ENCODE data around the gene SPG11.
"Not testable (repeated sequence)": the region's sequence is repeated elsewhere in the genome, so short reads cannot be mapped to it uniquely, and the experiment has no call there.

Gene SPG11, protein sequence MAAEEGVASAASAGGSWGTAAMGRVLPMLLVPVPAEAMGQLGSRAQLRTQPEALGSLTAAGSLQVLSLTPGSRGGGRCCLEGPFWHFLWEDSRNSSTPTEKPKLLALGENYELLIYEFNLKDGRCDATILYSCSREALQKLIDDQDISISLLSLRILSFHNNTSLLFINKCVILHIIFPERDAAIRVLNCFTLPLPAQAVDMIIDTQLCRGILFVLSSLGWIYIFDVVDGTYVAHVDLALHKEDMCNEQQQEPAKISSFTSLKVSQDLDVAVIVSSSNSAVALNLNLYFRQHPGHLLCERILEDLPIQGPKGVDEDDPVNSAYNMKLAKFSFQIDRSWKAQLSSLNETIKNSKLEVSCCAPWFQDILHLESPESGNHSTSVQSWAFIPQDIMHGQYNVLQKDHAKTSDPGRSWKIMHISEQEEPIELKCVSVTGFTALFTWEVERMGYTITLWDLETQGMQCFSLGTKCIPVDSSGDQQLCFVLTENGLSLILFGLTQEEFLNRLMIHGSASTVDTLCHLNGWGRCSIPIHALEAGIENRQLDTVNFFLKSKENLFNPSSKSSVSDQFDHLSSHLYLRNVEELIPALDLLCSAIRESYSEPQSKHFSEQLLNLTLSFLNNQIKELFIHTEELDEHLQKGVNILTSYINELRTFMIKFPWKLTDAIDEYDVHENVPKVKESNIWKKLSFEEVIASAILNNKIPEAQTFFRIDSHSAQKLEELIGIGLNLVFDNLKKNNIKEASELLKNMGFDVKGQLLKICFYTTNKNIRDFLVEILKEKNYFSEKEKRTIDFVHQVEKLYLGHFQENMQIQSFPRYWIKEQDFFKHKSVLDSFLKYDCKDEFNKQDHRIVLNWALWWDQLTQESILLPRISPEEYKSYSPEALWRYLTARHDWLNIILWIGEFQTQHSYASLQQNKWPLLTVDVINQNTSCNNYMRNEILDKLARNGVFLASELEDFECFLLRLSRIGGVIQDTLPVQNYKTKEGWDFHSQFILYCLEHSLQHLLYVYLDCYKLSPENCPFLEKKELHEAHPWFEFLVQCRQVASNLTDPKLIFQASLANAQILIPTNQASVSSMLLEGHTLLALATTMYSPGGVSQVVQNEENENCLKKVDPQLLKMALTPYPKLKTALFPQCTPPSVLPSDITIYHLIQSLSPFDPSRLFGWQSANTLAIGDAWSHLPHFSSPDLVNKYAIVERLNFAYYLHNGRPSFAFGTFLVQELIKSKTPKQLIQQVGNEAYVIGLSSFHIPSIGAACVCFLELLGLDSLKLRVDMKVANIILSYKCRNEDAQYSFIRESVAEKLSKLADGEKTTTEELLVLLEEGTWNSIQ (N-terminal part only)

DNA sequence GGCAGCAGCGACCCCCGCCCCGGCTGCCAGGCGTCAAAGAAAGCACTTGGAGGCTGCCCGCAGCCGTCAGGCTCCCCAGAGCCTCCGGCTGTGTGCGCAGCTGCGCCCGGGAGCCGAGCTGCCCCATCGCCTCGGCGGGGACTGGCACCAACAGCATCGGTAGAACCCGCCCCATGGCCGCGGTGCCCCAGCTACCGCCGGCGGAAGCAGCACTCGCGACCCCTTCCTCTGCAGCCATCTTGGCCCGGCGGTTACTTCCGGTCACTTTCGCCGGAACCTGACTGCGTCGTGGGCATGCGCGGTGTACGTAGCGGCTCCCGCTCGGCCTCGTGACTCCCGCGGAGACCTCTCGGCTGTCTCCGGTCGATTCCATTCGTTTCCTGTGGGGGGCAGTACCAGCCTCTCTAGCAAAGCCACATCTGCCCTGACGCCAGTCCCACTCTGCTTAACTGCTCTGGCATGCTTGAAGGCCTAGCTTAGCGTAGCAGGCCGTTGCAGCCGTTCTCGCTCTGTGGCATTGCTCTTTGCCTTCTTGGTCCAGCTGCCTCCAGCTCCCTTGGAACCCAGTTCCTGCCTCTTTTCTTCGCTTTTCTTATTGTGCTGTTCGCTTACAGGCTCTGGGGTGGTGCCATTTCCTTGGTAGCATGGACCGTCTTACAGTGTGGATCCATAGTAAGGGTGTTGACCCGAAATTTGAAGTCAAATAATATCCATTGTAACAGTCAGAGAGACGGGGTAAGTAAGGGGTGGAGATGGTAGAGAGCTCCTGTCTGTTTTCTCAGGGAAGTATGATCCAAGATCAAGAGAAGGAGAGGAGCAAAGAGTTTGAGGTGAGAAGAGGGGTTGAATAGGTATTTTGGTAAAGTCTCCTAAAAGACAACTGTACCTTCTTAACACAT, at the start of gene SPG11:
Gene SPG11, minus strand, starts transcription at position 253 of the 899 bp plus-strand sequence. Its CDS starts 15 bp downstream, at position 238.
- no peaks in the 10 kb centered on the region for H3K9me3 Mint-ChIP-seq
- H3K4me3 Mint-ChIP-seq, result peak within 1 kb of the TSS; percentile 97
- H3K36me3 Mint-ChIP-seq (ENCODE audit: low read depth), result peaks cover 23% of the 10 kb centered on the region
- peak; percentile 96 for DNase-seq
- peak within 1 kb of the TSS; percentile 96 for H3K27ac Mint-ChIP-seq
- H3K4me1 Mint-ChIP-seq (ENCODE audit: low read depth), result peaks cover 67% of the 10 kb centered on the region
- H3K27me3 Mint-ChIP-seq, result no peaks in the 10 kb centered on the region

DNA sequence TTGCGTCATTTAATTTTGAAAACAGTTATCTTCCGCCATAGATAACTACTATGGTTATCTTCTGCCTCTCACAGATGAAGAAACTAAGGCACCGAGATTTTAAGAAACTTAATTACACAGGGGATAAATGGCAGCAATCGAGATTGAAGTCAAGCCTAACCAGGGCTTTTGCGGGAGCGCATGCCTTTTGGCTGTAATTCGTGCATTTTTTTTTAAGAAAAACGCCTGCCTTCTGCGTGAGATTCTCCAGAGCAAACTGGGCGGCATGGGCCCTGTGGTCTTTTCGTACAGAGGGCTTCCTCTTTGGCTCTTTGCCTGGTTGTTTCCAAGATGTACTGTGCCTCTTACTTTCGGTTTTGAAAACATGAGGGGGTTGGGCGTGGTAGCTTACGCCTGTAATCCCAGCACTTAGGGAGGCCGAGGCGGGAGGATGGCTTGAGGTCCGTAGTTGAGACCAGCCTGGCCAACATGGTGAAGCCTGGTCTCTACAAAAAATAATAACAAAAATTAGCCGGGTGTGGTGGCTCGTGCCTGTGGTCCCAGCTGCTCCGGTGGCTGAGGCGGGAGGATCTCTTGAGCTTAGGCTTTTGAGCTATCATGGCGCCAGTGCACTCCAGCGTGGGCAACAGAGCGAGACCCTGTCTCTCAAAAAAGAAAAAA, 49.0 kb upstream of the SPG11 start:
- H3K4me1 Mint-ChIP-seq (ENCODE audit: low read depth), result peaks cover 51% of the 10 kb centered on the region
- peaks cover 88% of the 10 kb centered on the region for H3K36me3 Mint-ChIP-seq (ENCODE audit: low read depth)
- no peaks in the 10 kb centered on the region for H3K9me3 Mint-ChIP-seq
- no peaks in the 10 kb centered on the region for H3K27me3 Mint-ChIP-seq
- H3K27ac Mint-ChIP-seq, result peak overlapping the region; percentile 100
- peak; percentile 78 for DNase-seq
- peak overlapping the region; percentile 99 for H3K4me3 Mint-ChIP-seq

DNA sequence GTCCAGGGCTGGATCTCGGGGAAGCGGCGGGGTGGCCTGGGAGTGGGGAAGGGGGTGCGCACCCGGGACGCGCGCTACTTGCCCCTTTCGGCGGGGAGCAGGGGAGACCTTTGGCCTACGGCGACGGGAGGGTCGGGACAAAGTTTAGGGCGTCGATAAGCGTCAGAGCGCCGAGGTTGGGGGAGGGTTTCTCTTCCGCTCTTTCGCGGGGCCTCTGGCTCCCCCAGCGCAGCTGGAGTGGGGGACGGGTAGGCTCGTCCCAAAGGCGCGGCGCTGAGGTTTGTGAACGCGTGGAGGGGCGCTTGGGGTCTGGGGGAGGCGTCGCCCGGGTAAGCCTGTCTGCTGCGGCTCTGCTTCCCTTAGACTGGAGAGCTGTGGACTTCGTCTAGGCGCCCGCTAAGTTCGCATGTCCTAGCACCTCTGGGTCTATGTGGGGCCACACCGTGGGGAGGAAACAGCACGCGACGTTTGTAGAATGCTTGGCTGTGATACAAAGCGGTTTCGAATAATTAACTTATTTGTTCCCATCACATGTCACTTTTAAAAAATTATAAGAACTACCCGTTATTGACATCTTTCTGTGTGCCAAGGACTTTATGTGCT, 48.4 kb upstream of the SPG11 start:
- Mint-ChIP-seq H3K4me1 (ENCODE audit: low read depth) (peaks cover 44% of the 10 kb centered on the region), H3K9me3 (no peaks in the 10 kb centered on the region), H3K4me3 (peak overlapping the region; percentile 99), H3K27ac (peak overlapping the region; percentile 100), H3K27me3 (no peaks in the 10 kb centered on the region), H3K36me3 (ENCODE audit: low read depth) (peaks cover 86% of the 10 kb centered on the region)
- DNase-seq, result peak; percentile 82

DNA sequence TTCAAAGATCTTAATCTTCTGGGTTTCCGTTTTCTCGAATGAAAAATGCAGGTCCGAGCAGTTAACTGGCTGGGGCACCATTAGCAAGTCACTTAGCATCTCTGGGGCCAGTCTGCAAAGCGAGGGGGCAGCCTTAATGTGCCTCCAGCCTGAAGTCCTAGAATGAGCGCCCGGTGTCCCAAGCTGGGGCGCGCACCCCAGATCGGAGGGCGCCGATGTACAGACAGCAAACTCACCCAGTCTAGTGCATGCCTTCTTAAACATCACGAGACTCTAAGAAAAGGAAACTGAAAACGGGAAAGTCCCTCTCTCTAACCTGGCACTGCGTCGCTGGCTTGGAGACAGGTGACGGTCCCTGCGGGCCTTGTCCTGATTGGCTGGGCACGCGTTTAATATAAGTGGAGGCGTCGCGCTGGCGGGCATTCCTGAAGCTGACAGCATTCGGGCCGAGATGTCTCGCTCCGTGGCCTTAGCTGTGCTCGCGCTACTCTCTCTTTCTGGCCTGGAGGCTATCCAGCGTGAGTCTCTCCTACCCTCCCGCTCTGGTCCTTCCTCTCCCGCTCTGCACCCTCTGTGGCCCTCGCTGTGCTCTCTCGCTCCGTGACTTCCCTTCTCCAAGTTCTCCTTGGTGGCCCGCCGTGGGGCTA, 47.8 kb upstream of the SPG11 start, which contains the start of the genes B2M and PATL2:
Gene B2M, plus strand, starts transcription at position 422 of the 647 bp plus-strand sequence. Its CDS starts 30 bp downstream, at position 452.
Gene PATL2, minus strand, starts transcription at position 228 of the 647 bp plus-strand sequence. CDS start 34,833 bp downstream, outside the sequence.
- peaks cover 83% of the 10 kb centered on the region for H3K36me3 Mint-ChIP-seq (ENCODE audit: low read depth)
- peak within 1 kb of the TSS; percentile 99 for H3K4me3 Mint-ChIP-seq
- peak within 1 kb of the TSS; percentile 100 for H3K27ac Mint-ChIP-seq
- peak; percentile 98 for DNase-seq
- peaks cover 39% of the 10 kb centered on the region for H3K4me1 Mint-ChIP-seq (ENCODE audit: low read depth)
- no peaks in the 10 kb centered on the region for H3K9me3 Mint-ChIP-seq
- H3K27me3 Mint-ChIP-seq, result no peaks in the 10 kb centered on the region

DNA sequence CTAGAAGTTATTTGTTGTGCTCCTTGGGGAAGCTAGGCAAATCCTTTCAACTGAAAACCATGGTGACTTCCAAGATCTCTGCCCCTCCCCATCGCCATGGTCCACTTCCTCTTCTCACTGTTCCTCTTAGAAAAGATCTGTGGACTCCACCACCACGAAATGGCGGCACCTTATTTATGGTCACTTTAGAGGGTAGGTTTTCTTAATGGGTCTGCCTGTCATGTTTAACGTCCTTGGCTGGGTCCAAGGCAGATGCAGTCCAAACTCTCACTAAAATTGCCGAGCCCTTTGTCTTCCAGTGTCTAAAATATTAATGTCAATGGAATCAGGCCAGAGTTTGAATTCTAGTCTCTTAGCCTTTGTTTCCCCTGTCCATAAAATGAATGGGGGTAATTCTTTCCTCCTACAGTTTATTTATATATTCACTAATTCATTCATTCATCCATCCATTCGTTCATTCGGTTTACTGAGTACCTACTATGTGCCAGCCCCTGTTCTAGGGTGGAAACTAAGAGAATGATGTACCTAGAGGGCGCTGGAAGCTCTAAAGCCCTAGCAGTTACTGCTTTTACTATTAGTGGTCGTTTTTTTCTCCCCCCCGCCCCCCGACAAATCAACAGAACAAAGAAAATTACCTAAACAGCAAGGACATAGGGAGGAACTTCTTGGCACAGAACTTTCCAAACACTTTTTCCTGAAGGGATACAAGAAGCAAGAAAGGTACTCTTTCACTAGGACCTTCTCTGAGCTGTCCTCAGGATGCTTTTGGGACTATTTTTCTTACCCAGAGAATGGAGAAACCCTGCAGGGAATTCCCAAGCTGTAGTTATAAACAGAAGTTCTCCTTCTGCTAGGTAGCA, 47.0 kb upstream of the SPG11 start:
- H3K36me3 Mint-ChIP-seq (ENCODE audit: low read depth), result peaks cover 77% of the 10 kb centered on the region

DNA sequence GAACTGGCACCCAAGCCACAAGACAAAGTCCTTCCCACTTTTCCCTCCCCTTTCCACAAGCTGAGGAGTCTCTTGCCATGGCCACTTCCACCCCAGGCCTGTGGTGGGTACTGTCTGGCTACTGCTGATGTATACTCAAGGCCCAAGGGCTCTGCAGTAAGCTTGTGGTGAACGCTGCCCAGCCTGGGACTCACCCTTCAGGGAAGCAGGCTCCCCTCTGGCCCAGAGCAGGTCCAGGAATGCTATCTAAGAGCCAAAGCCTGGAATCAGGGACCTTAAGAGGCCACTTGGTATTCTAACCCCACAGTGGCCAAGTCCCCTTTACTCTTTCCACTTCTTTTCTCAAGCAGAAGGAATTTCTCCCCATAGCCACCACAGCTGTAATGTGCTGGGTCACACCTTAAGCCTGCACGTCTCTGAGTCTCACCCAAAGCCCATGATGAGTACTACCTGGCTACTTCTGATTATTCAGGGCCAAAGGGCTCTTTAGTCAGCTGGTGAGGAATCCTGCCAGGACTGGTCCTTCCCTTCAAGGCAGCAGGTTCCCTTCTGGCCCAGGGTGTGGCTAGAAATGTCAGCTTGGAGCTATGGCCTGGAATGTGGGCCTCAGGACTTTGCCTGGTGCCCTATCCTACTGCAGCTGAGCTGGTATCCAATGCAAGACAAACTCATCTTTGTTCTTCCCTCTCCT, 43.6 kb upstream of the SPG11 start:
- Mint-ChIP-seq H3K4me3 (no peak overlapping the region), H3K36me3 (ENCODE audit: low read depth) (peaks cover 52% of the 10 kb centered on the region), H3K27ac (peak overlapping the region; percentile 7), H3K9me3 (peaks cover 12% of the 10 kb centered on the region), H3K27me3 (no peaks in the 10 kb centered on the region), H3K4me1 (ENCODE audit: low read depth) (peaks cover 26% of the 10 kb centered on the region)
- no peak for DNase-seq

More for the DNA sequence above, 47.0 kb upstream of the SPG11 start:
- Mint-ChIP-seq H3K4me1 (ENCODE audit: low read depth) (peaks cover 35% of the 10 kb centered on the region), H3K4me3 (peak overlapping the region; percentile 99), H3K27me3 (no peaks in the 10 kb centered on the region), H3K27ac (peak overlapping the region; percentile 100), H3K9me3 (no peaks in the 10 kb centered on the region)
- DNase-seq, result peak; percentile 57

DNA sequence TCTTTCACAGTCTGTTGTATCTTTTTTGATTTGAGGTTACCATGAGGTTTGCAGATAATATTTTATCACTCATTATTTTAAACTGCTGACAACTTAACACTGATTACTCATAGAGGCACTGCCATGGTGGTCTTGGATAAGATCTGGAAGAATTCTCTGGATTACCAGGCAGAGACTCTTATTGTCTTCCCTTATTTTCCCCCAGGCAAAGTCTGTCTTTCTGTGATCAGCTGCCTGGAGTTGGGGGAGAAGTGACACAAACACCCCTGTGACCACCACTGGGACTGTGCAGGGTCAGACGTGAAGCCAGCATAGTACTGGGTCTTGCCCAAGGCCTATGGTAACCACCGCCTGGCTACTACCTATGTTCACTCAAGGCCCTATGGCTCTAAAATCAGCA, 42.9 kb upstream of the SPG11 start:
- no peak overlapping the region for H3K27ac Mint-ChIP-seq
- H3K27me3 Mint-ChIP-seq, result no peaks in the 10 kb centered on the region
- H3K9me3 Mint-ChIP-seq, result peaks cover 17% of the 10 kb centered on the region
- H3K36me3 Mint-ChIP-seq (ENCODE audit: low read depth), result peaks cover 46% of the 10 kb centered on the region
- DNase-seq, result no peak
- no peak overlapping the region for H3K4me3 Mint-ChIP-seq
- H3K4me1 Mint-ChIP-seq (ENCODE audit: low read depth), result peaks cover 30% of the 10 kb centered on the region

DNA sequence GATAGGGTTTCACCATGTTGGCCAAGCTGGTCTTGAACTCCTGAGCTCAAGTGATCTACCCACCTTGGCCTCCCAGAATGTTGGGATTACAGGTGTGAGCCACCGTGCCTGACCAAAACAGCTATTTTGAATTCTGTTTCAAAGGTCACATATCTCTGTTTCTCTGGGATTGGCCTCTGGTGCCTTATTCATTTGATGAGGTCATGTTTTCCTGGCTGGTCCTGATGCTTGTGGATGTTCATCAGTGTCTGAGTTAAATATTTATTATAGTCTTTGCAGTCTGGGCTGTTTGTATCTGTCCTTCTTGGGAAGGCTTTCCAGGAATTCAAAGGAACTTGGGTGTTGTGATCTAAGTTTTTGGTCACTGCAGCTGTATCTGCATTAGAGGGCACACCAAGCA, 42.5 kb upstream of the SPG11 start:
- Mint-ChIP-seq H3K4me3 (no peak overlapping the region), H3K27ac (no peak overlapping the region), H3K27me3 (no peaks in the 10 kb centered on the region), H3K9me3 (peaks cover 17% of the 10 kb centered on the region), H3K36me3 (ENCODE audit: low read depth) (peaks cover 43% of the 10 kb centered on the region), H3K4me1 (ENCODE audit: low read depth) (peaks cover 32% of the 10 kb centered on the region)
- DNase-seq, result no peak

DNA sequence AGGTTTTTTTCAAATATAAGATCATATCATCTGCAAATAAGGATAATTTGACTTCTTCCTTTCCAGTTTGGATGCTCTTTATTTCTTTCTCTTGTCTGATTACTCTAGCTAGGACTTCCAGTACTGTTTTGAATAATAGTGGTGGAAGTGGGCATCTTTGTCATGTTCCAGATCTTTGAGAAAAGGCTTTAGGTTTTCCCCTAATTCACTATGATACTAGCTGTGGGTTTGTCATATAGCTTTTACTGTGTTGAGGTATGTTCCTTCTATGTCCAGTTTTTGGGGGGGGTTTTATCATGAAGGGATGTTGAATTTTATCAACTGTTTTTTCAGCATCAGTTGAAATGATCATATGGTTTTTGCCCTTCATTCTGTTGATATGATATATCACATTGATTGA, 37.2 kb upstream of the SPG11 start:
- Mint-ChIP-seq H3K36me3 (ENCODE audit: low read depth) (peaks cover 16% of the 10 kb centered on the region), H3K27ac (peak overlapping the region; percentile 39), H3K4me1 (ENCODE audit: low read depth) (peaks cover 21% of the 10 kb centered on the region), H3K9me3 (peaks cover 30% of the 10 kb centered on the region)
- not testable (repeated sequence) for H3K4me3 Mint-ChIP-seq, DNase-seq, H3K27me3 Mint-ChIP-seq

DNA sequence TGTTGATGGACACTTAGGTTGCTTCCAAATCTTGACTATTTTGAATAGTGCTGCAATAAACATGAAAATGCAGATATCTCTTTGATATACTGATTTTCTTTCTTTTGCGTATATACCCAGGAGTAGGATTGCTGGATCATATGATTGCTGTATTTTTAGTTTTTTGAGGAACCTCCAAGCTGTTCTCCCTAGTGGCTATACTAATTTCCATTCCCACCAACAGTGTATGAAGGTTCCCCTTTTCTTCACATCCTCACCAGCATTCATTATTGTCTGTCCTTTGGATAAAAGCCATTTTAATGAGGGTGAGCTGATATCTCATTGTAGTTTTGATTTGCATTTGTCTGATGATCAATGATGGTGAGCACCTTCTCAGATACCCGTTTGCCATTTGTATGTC, 35.2 kb upstream of the SPG11 start:
- Mint-ChIP-seq H3K9me3 (peaks cover 28% of the 10 kb centered on the region), H3K4me1 (ENCODE audit: low read depth) (peaks cover 30% of the 10 kb centered on the region), H3K36me3 (ENCODE audit: low read depth) (peaks cover 16% of the 10 kb centered on the region), H3K27ac (no peak overlapping the region), H3K27me3 (no peaks in the 10 kb centered on the region), H3K4me3 (no peak overlapping the region)
- no peak for DNase-seq

DNA sequence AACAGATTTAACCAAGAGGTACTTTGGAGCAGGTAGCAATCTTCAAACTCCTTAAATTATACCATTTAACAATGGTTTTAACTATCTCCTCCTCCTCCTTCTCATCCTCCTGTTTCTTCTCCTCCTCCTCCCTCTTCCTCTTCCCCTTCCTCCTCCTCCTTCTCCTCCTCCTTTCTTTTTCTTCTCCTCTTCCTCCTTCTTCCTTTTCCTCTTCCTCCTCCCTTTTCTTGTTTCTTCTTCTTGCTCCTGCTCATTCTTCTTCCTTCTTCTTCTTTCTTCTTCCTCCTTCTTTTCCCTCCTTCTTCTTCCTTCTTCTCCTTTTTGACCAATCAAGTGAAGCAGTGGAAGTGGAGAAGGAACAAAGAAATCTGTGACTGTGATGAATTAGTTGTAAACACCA, 33.6 kb upstream of the SPG11 start:
- Mint-ChIP-seq H3K27ac (no peak overlapping the region), H3K4me3 (no peak overlapping the region), H3K27me3 (no peaks in the 10 kb centered on the region), H3K9me3 (peaks cover 17% of the 10 kb centered on the region), H3K4me1 (ENCODE audit: low read depth) (peaks cover 29% of the 10 kb centered on the region), H3K36me3 (ENCODE audit: low read depth) (peaks cover 7% of the 10 kb centered on the region)
- no peak for DNase-seq
